ENCODE results near the gene TCF3. TPM values are rescaled to one million over a fixed set of nuclear protein-coding genes. Genes with fewer than 3 reads are reported as not detected.

The TCF3 gene
- 22.0 TPM for total RNA-seq (2013)
- polyA plus RNA-seq (10 to 100 TPM in 1 of 3 donors, 1 to 10 TPM in 2; 2.4 to 36.2 (median 3.3) TPM), polyA minus RNA-seq (27.2 and 45.6 TPM in 2 replicates), total RNA-seq (3.3 to 33.6 (median 19.2) reads per million in 11 experiments)

- Histone ChIP-seq H3K36me3 (replicated peaks in 1 of 2; ENCODE audit: control insufficient read depth in 1 of 2, insufficient read depth in 2 of 2, low read length in 2 of 2) (peaks cover 10 to 12% of the 10 kb centered on the region in 2 donors), H3K27ac (ENCODE audit: low read depth in 1 of 2, low read length in 2 of 2) (peak within 1 kb of the TSS; percentile 90 to 99), H4K20me1 (ENCODE audit: insufficient read depth, low read length) (peaks cover 17% of the 10 kb centered on the region), H3K79me2 (ENCODE audit: insufficient read depth, low read length) (peaks cover 25% of the 10 kb centered on the region), H3K4me2 (replicated peaks; ENCODE audit: extremely low read depth, low read length, poor library complexity, severe bottlenecking) (peak within 1 kb of the TSS; percentile 90), H3K4me3 (replicated peaks in 1 of 3; ENCODE audit: low read depth in 2 of 3, low read length in 3 of 3) (peak within 1 kb of the TSS; percentile 74 to 85 (median 75)), H3K27me3 (ENCODE audit: control insufficient read depth in 2 of 2, insufficient read depth in 2 of 2, low read length in 2 of 2) (peaks cover 0 to 6% of the 10 kb centered on the region in 2 donors), H3K9me3 (replicated peaks in 1 of 2; ENCODE audit: control insufficient read depth in 1 of 2, insufficient read depth in 1 of 2, low read length in 2 of 2) (no peaks in the 10 kb centered on the region), H2AFZ (ENCODE audit: insufficient read depth, low read depth, low read length, poor library complexity, severe bottlenecking) (peak within 1 kb of the TSS; percentile 92), H3K9ac (ENCODE audit: insufficient read depth, low read length, poor library complexity, severe bottlenecking) (peak within 1 kb of the TSS; percentile 98), H3K4me1 (ENCODE audit: control insufficient read depth in 1 of 2, insufficient read depth in 2 of 2, low read length in 2 of 2) (peaks cover 32 to 42% of the 10 kb centered on the region in 2 donors)
- intact Hi-C loops (cut with micrococcal nuclease): loop anchor here in 1 of 2 donors (5.0 kb wide), 1 partner anchor 60 kb away; the partner anchor contains the start of gene MBD3
- peak within 1 kb of the TSS; percentile 83 to 91 for H3K4me3 Mint-ChIP-seq
- DNase-seq: peak; percentile 99
- H3K9me3 Mint-ChIP-seq: peaks cover 0 to 10% (median 0%) of the 10 kb centered on the region in 7 donors
- peaks cover 8 to 20% of the 10 kb centered on the region in 2 donors for H3K36me3 Mint-ChIP-seq
- TF ChIP-seq CTCF (IDR thresholded peaks at IDR 0.05): no peak
- under 1% methylated on average over 102 of the region's 107 CpGs for WGBS (ENCODE audit: insufficient coverage)
- peaks cover 5 to 10% (median 9%) of the 10 kb centered on the region in 3 donors for H3K27me3 Mint-ChIP-seq (ENCODE audit: low read depth in 3 of 3)
- peak within 1 kb of the TSS; percentile 92 to 97 (median 95) for H3K27ac Mint-ChIP-seq
- peaks cover 33% of the 10 kb centered on the region for H3K4me1 Mint-ChIP-seq
Measured at GRCh38 chr19:1652471-1653299, at the start of gene TCF3. TSS of gene TCF3 (minus strand) at chr19:1652615. CDS start at chr19:1650248, 2,367 bp downstream.

GRCh38 chr19:1700733-1701663 lies 48.6 kb upstream of the TCF3 start:
- Histone ChIP-seq H3K4me1 (ENCODE audit: control insufficient read depth in 1 of 2, insufficient read depth in 2 of 2, low read length in 2 of 2) (no peaks in the 10 kb centered on the region), H3K4me3 (replicated peaks in 1 of 3; ENCODE audit: low read depth in 2 of 3, low read length in 3 of 3) (no peak overlapping the region), H3K9ac (ENCODE audit: insufficient read depth, low read length, poor library complexity, severe bottlenecking) (no peak overlapping the region), H3K27ac (ENCODE audit: low read depth in 1 of 2, low read length in 2 of 2) (no peak overlapping the region), H2AFZ (ENCODE audit: insufficient read depth, low read depth, low read length, poor library complexity, severe bottlenecking) (peak overlapping the region; percentile 29), H3K36me3 (replicated peaks in 1 of 2; ENCODE audit: control insufficient read depth in 1 of 2, insufficient read depth in 2 of 2, low read length in 2 of 2) (no peaks in the 10 kb centered on the region), H3K9me3 (replicated peaks in 1 of 2; ENCODE audit: control insufficient read depth in 1 of 2, insufficient read depth in 1 of 2, low read length in 2 of 2) (peaks cover 0 to 8% of the 10 kb centered on the region in 2 donors), H3K79me2 (ENCODE audit: insufficient read depth, low read length) (no peaks in the 10 kb centered on the region), H4K20me1 (ENCODE audit: insufficient read depth, low read length) (no peaks in the 10 kb centered on the region), H3K27me3 (ENCODE audit: control insufficient read depth in 2 of 2, insufficient read depth in 2 of 2, low read length in 2 of 2) (peaks cover 5 to 29% of the 10 kb centered on the region in 2 donors), H3K4me2 (replicated peaks; ENCODE audit: extremely low read depth, low read length, poor library complexity, severe bottlenecking) (no peak overlapping the region)
- H3K27me3 Mint-ChIP-seq (ENCODE audit: low read depth in 3 of 3): peaks cover 30 to 52% (median 37%) of the 10 kb centered on the region in 3 donors
- intact Hi-C loops (cut with micrococcal nuclease): no loop called here
- H3K4me3 Mint-ChIP-seq: peak overlapping the region in 1 of 2 donors; percentile 77
- peaks cover 6 to 13% (median 9%) of the 10 kb centered on the region in 7 donors for H3K9me3 Mint-ChIP-seq
- TF ChIP-seq CTCF (IDR thresholded peaks at IDR 0.05): no peak
- H3K4me1 Mint-ChIP-seq: no peaks in the 10 kb centered on the region
- DNase-seq: no peak
- H3K36me3 Mint-ChIP-seq: no peaks in the 10 kb centered on the region
- H3K27ac Mint-ChIP-seq: no peak overlapping the region
- WGBS (ENCODE audit: insufficient coverage): 25% methylated on average over 24 of the region's 26 CpGs
